Esophagus squamous epithelium (tissue), 5 donors: ENCODE results near the gene MTERF2. TPM values are rescaled to one million over a fixed set of nuclear protein-coding genes. Genes with fewer than 3 reads are reported as not detected.

Experiments
- DNase-seq: peaks from one replicate; lab custom pipeline; 2025; lab: John Stamatoyannopoulos, UW
- H3K27ac ChIP-seq, 4 donors: fragments of 200-600 bp; sonication (generic); one replicate each; pipeline ENCODE4 v1.5.1; 2016 to 2019; ENCODE audit warnings: mild to moderate bottlenecking in 1 of 4
- H3K27me3 ChIP-seq, 4 donors: fragments of 200-600 bp; sonication (generic); 1 replicate in 3 of 4; 2 replicates in 1 of 4; pipeline versions ENCODE4 v1.5.1 to v1.6.0; 2017 to 2021; ENCODE audit warnings: antibody characterized with exemption in 1 of 4
- H3K36me3 ChIP-seq, 3 donors: fragments of 200-600 bp; sonication (generic); one replicate each; pipeline ENCODE4 v1.5.1; 2016 to 2019
- H3K4me1 ChIP-seq, 3 donors: fragments of 200-600 bp; sonication (generic); one replicate each; pipeline ENCODE4 v1.5.1; 2017 to 2019
- H3K4me3 ChIP-seq, 4 donors: fragments of 200-600 bp; sonication (generic); 1 replicate in 3 of 4; 2 replicates in 1 of 4; pipeline ENCODE4 v1.5.1; 2016 to 2019; ENCODE audit warnings: mild to moderate bottlenecking in 2 of 4, moderate library complexity in 1 of 4
- H3K9me3 ChIP-seq, 3 donors: fragments of 200-600 bp; sonication (generic); one replicate each; pipeline ENCODE4 v1.5.1; 2016 to 2019
- CTCF ChIP-seq, 6 experiments: fragments of 450-650 bp in 4 of 6; fragments of 200-600 bp in 2 of 6; sonication (generic) in 2 of 6; IDR thresholded peaks; one replicate each; pipeline ENCODE4 v1.5.1; 2016 to 2019; ENCODE audit warnings: antibody characterized with exemption in 6 of 6, mild to moderate bottlenecking in 4 of 6, moderate library complexity in 4 of 6
- POLR2A ChIP-seq, 4 donors: fragments of 450-650 bp; IDR thresholded peaks; one replicate each; pipeline ENCODE4 v1.6.1; 2017; ENCODE audit warnings: antibody characterized with exemption in 4 of 4, mild to moderate bottlenecking in 4 of 4, moderate library complexity in 3 of 4
- WGBS, 2 donors: methylation state at CpG; one replicate each; pipeline ENCODE4 v1.1.5; 2018; 5-methylcytosine and 5-hydroxymethylcytosine counted together
- intact Hi-C: fragments of 100-400 bp; cut with DNase I; formaldehyde crosslinking; loops from one replicate; pipeline ENCODE4 v1.15.0; 2022
- total RNA-seq, 4 donors: library from RNA; depleted of rRNA; stranded (reverse); fragments of >200 nt; gene quantifications; one replicate each; pipeline ENCODE4 v1.1.0, GENCODE V29; 2016
- donor health status: DM: yes; HTN: yes; CAD: no.

The MTERF2 gene
- total RNA-seq, 4 donors from 2014 or later: 2.7 to 9.5 (median 4.2) TPM

GRCh38 chr12:106982229-106982628 lies 4.7 kb downstream of the MTERF2 start:
- TF ChIP-seq CTCF (IDR thresholded peaks at IDR 0.05): no peak
- no peak for TF ChIP-seq POLR2A (IDR thresholded peaks at IDR 0.05)
- Histone ChIP-seq H3K36me3 (peaks cover 0 to 15% (median 0%) of the 10 kb centered on the region in 3 donors), H3K4me1 (peaks cover 0 to 51% (median 11%) of the 10 kb centered on the region in 3 donors), H3K27me3 (no peaks in the 10 kb centered on the region), H3K27ac (no peak overlapping the region), H3K9me3 (no peaks in the 10 kb centered on the region), H3K4me3 (no peak overlapping the region)
- WGBS, 2 donors: 71 to 87% methylated on average over 1 of the region's 1 CpG
- intact Hi-C loops: no loop called here
- no peak for DNase-seq

DNA sequence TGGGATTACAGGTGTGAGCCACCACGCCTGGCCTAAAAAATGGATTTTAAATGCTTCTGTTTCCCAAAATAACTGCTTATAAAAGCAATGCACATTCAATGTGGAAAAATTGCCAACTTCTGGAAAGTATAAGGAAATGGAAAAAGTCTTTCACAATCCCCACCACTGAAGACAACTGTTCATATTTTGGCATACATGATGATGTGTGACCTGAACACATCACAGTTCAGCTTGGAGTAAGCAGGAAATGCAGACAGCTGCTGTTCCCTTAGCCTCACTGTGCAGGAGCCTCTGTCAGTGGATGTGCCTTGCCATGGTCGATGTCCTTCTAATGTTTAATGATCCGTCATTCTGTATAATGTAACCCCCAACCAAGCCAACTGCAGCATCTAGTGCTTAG lies 5.2 kb downstream of the MTERF2 start:
- Histone ChIP-seq H3K27ac (no peak overlapping the region), H3K36me3 (peaks cover 0 to 15% (median 0%) of the 10 kb centered on the region in 3 donors), H3K4me3 (no peak overlapping the region), H3K4me1 (peaks cover 0 to 51% (median 11%) of the 10 kb centered on the region in 3 donors), H3K9me3 (no peaks in the 10 kb centered on the region), H3K27me3 (no peaks in the 10 kb centered on the region)
- TF ChIP-seq CTCF (IDR thresholded peaks at IDR 0.05): no peak
- TF ChIP-seq POLR2A (IDR thresholded peaks at IDR 0.05): no peak
- whole genome bisulfite sequencing, 2 donors: 85 to 95% methylated on average over 3 of the region's 3 CpGs
- DNase-seq: no peak
- intact Hi-C loops: no loop called here

DNA sequence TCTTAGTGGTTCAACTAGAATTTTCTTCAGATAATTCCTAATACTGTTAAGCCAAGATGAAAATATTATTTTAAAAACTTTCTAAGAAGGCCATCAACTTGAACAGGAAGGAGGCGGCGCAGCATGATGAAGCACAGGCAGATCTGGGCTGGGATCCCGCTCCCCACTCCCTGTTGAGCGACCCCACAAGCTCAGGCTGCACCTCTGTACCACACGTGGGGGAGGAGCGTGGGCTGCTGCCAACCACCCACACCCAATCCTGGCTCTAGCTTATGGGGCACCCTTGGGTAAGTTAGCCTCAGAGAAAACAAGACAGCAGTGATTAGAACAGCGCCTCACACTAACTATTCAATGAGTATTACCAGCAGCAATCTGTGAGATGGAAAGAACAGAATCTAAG lies 6.0 kb downstream of the MTERF2 start:
- intact Hi-C loops: no loop called here
- no peaks in the 10 kb centered on the region for H3K9me3 ChIP-seq
- no peak overlapping the region for H3K4me3 ChIP-seq
- H3K36me3 ChIP-seq: peaks cover 0 to 15% (median 0%) of the 10 kb centered on the region in 3 donors
- no peak overlapping the region for H3K27ac ChIP-seq
- H3K4me1 ChIP-seq: peaks cover 0 to 53% (median 12%) of the 10 kb centered on the region in 3 donors
- WGBS, 2 donors: 57 to 70% methylated on average over 7 of the region's 7 CpGs
- TF ChIP-seq CTCF (IDR thresholded peaks at IDR 0.05): no peak
- no peak for TF ChIP-seq POLR2A (IDR thresholded peaks at IDR 0.05)
- DNase-seq: no peak
- H3K27me3 ChIP-seq: no peaks in the 10 kb centered on the region

DNA sequence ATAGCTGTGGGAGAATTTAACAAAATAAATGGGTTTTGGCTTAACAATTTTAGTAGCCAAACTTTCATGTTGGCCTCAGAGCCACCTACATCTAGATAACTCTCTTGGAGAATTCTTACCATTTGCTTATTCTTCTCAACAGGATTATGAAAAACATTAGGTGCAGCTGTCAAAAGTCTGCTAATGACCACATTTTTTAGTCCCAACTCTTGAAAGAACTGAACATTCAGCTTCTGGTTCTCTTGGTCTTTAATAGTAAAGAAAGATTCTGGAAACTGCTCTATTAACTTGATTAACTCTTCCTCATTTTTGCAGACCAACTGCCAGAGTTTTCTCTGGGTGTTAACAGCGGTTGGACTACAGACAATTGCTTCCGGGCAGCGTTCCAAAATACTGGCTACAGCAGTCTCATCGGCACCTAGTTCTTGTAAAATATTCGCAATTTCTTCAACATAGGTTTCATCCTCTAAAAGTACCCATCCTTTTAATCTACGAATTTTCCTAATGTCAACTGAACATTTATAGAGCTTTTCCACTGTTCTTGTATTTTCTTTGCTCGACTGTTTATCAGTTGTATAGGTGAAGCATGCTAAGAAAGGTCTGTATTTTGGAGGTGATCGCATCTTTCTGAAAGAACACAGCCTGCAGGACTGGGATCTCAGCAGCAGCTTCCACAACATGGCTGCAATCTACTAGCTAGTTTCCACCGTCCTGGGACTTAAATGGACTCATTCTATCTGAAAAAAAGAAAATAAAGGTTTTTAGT lies 8.7 kb downstream of the MTERF2 start:
- Histone ChIP-seq H3K27me3 (no peaks in the 10 kb centered on the region), H3K27ac (no peak overlapping the region), H3K4me3 (no peak overlapping the region), H3K4me1 (peaks cover 0 to 60% (median 9%) of the 10 kb centered on the region in 3 donors), H3K36me3 (no peaks in the 10 kb centered on the region), H3K9me3 (no peaks in the 10 kb centered on the region)
- no peak for DNase-seq
- WGBS, 2 donors: 28 to 38% methylated on average over 9 of the region's 9 CpGs
- TF ChIP-seq POLR2A (IDR thresholded peaks at IDR 0.05) (no peak), CTCF (IDR thresholded peaks at IDR 0.05) (no peak)
- intact Hi-C loops: no loop called here

DNA sequence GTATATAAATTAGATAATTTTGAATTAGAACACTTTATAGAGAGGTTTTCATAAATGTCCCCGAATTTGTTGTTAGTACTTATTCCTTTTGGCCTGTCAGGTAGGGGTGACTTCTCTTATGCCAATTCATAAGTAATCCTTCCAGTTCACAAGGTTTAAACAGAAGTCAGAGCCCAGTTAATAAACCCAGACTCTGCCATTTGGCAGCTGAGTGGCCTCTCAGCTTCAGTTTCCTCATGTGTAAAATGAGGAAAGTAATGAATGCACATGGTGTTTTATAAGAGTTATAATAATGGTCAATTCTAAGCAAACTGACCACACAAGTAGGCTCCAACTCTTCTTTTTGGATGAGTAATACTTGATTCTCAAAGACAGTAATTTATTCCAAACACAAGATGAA lies 10.3 kb downstream of the MTERF2 start:
- Histone ChIP-seq H3K36me3 (peaks cover 0 to 4% (median 0%) of the 10 kb centered on the region in 3 donors), H3K9me3 (no peaks in the 10 kb centered on the region), H3K4me1 (peaks cover 0 to 56% (median 9%) of the 10 kb centered on the region in 3 donors), H3K4me3 (no peak overlapping the region), H3K27me3 (no peaks in the 10 kb centered on the region), H3K27ac (no peak overlapping the region)
- TF ChIP-seq POLR2A (IDR thresholded peaks at IDR 0.05): no peak
- no peak for TF ChIP-seq CTCF (IDR thresholded peaks at IDR 0.05)
- 57 to 59% methylated on average over 1 of the region's 1 CpG for WGBS, 2 donors
- DNase-seq: no peak
- intact Hi-C loops: no loop called here
